Muscle of arm (tissue), 12 donors: Measurements from ENCODE around the gene NCAN. TPM values are rescaled to one million over a fixed set of nuclear protein-coding genes. Genes with fewer than 3 reads are reported as not detected.
"Not testable (repeated sequence)": the region's sequence is repeated elsewhere in the genome, so short reads cannot be mapped to it uniquely, and the experiment has no call there.

Experiments
- DNase-seq: peaks from one replicate; pipeline ENCODE4 v3.0.0-alpha.2; 2013
- polyA plus RNA-seq, 12 donors: library from polyadenylated mRNA; unstranded; fragments of 120-200 nt; gene quantifications; one replicate each; pipeline ENCODE4 v1.2.1, GENCODE V29; 2013; ENCODE audit not compliant: insufficient read length in 12 of 12

Gene NCAN
- polyA plus RNA-seq, 12 donors = 0.05 to 1.3 (median 0.16) TPM; not detected in 3

DNA sequence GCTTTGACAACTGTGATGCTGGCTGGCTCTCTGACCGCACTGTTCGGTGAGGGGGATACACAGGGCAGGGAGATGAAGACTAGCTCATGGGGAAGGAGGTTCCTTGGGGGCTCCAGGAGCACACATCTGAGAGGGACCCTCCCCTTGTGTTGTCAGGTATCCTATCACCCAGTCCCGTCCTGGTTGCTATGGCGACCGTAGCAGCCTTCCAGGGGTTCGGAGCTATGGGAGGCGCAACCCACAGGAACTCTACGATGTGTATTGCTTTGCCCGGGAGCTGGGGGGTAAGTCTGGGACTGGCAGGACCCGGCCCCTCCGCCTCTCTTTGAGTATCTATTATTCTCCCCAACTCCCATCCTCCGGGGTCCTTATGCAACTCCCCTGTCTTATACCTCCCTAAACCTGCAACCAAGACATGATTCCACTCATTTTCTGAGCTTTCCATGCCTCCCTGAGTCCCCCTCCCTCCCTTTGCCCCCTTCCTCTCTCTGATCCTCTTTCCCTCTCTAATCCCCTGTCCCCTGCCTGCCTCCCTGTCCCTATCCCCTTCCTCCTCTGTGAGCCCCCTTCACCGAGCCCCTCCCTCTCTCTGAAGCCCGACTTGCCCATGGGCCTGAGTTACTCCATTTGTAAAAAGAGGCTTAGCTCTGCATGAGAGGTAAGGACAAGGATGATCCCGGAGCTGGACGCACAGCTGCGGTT is 12.5 kb downstream of the NCAN start:
- DNase-seq = no peak

DNA sequence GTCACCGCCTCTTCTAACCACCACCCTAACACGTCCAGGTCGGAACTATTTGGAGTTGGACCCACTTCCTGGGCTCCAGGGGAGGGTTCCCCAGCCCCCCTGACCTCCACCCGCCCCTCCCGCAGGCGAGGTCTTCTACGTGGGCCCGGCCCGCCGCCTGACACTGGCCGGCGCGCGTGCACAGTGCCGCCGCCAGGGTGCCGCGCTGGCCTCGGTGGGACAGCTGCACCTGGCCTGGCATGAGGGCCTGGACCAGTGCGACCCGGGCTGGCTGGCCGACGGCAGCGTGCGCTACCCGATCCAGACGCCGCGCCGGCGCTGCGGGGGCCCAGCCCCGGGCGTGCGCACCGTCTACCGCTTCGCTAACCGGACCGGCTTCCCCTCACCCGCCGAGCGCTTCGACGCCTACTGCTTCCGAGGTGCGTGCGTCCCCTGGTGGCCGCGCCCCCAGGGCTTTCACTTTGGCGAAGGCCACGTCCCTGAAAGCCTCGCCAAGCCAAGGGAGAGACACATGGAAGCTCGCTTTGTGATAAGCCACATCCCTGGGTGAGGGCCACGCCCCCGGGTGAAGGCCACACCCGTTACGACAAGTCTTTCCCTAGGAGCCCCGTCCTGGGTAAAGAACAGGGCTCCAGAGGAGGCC is 13.2 kb downstream of the NCAN start:
- DNase-seq = peak; percentile 19

DNA sequence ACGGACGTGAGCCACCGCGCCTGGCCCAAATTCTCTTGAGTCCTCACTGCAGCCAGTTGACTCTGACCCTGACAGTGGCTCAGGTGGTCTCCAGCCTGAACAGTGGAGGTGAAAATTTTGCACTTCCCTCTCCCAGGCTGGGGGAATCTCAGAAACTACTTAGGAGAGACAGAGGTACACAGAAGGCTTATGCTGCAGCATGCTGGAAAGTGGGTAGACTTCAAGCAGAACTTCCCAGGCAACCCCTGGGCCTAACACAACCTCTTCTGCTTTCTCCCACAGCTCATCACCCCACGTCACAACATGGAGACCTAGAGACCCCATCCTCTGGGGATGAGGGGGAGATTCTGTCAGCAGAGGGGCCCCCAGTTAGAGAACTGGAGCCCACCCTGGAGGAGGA is 14.4 kb downstream of the NCAN start:
- no peak for DNase-seq

DNA sequence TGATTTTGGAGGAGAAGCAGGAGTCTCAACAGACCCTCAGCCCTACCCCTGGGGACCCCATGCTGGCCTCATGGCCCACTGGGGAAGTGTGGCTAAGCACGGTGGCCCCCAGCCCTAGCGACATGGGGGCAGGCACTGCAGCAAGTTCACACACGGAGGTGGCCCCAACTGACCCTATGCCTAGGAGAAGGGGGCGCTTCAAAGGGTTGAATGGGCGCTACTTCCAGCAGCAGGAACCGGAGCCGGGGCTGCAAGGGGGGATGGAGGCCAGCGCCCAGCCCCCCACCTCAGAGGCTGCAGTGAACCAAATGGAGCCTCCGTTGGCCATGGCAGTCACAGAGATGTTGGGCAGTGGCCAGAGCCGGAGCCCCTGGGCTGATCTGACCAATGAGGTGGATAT is 14.9 kb downstream of the NCAN start:
- DNase-seq = no peak

DNA sequence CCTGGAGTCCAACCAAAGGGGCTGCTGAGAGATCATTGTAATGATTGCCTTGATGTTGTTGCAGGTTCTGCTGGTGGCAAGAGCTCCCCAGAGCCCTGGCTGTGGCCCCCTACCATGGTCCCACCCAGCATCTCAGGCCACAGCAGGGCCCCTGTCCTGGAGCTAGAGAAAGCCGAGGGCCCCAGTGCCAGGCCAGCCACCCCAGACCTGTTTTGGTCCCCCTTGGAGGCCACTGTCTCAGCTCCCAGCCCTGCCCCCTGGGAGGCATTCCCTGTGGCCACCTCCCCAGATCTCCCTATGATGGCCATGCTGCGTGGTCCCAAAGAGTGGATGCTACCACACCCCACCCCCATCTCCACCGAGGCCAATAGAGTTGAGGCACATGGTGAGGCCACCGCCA is 15.5 kb downstream of the NCAN start:
- DNase-seq = no peak

DNA sequence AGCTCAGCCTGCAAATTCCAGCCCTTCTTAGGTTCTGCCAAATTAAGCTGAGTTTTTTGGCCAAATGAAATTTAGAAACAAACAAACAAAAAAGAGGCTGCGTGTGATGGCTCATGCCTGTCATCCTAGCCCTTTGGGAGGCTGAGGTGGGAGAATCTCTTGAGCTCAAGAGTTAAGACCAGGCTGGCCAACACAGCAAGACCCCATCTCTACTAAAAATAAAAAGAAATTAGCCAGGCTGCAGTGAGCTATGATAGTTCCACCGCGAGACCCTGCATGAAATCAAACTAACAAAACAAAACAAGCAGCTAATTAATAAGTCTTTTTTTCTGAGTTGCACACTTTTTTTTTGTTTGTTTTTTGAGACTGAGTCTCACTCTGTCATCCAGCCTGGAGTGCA is 17.9 kb downstream of the NCAN start:
- DNase-seq = no peak

DNA sequence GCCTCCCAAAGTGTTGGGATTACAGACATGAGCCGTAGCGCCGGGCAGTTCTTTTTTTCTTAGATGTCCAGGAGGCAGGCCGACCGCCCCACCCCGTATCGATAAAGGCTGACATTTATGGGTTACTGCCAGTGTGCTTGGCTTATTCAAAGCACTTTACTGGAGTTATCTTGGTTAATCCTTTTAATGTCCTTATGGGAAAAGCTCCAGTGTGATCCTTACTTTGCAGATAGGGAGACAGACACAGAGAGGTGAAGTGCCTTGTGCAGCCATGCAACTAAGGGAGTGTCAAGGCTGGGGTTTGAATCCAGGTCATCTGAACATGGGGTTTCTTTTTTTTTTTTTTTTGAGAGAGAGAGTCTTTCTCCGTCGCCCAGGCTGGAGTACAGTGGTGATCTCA is 19.2 kb downstream of the NCAN start:
- no peak for DNase-seq

DNA sequence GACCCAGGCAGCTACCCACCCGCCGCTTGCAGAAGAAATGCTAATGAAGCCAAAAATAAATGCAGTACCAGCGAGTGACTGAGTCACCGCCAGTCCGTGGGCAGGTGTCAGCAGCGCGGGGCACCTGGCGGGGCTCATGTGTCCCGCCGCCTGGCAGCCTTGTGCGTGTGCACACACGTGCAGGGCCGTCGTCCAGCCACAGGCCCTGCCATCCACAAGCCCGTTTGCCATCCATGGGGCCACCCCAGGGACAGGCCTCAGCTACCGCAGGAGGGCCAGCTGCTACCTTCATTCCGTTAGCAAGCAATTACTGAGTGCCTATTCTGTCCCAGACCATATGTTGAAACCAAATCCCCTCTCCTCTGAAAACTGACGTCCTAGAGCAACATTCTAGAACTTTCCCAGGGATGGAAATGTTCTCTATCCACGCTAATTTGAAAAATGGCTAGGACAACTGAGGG is 20.5 kb downstream of the NCAN start:
- DNase-seq = no peak

DNA sequence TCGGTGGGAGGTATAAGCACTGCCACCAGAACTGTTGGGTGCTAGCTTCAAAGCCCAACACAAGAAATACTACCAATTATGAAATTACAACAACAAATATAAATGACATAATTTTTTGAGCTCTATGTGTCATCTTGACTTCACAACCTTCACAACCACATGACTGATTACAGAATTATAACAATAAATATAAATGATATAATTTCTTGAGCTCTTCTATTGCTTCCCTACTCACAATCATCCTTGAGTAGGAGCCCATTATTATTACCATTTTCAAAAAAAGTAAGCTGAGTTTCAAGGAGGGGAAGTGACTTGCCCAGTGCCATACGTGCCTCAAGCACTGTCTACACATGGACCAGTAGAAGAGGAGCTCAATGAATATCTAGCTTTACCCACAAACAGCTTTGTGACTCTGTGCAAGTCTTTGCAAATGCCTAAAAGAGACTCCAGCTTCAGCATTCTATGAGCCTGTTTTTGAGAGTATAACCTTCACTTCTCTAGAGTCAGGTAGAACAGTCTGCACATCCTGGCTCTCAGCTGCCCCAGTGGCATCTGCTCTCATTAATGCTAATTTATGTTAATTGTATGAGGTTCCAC is 22.6 kb downstream of the NCAN start:
- DNase-seq = no peak

DNA sequence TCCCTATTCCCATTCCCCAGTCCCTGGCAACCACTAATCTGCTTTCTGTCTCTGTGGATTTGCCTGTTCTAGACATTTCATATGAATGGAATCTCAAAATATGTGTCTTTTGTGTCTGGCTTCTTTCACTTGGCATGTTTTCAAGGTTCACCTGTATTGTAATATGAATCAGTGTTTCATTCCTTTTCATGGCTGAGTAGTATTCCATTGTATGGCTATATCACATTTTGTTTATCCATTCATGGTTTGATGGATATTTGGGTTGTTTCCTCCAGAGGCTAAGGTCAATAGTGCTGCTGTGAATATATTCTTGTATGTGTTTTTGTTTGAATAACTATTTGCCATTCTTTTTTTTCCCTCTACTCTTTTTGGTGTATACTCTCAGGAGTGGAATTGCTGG is 24.4 kb downstream of the NCAN start:
- DNase-seq = no peak

DNA sequence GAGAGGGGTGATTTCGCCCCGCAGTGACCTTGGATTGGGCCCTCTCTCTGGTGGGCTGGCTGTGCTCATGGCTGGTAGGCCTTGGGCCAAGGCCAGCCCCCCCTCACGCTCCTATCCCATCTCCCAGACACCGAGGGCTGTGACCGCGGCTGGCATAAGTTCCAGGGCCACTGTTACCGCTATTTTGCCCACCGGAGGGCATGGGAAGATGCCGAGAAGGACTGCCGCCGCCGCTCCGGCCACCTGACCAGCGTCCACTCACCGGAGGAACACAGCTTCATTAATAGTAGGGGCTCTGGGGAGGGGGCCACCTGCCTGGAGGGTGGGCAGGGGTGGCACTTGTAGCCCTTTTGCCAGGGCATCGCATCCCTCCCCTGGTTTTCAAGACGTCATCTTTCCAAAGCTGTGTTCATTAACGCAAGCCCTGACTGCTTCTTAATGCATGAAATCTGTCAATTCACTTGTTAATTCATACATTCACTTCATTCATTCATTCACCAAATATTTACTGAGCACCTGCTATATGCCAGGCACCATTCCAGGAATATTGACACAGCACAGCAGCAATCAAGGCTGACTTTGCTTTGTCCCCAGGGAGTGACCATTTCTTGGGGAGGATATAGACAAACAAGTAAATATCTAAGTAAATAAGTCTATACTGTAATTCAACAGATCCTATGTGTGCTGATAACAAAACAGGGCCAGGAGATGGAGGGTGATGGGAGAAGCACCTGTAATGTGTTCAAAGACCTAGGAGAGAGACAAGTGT is 26.6 kb downstream of the NCAN start:
- DNase-seq = no peak

DNA sequence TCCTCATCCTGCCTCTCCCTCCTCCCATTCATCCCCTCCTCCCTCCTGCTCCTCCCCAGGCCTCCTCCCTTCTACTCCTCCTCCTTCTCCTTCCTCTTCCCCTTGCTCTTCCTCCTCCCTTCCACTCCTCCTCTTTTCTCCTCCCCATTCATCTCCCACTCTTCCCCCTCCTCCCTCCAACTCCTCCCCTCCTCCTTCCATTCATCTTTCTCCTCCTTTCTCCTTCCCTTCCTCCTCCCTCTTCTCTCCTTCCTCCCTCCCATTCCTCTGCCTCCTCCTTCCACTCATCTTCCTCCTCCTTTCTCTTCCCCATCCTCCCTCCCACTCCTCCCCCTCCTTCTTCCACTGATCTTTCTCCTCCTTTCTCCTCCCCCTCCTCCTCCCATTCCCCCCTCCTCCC is 27.9 kb downstream of the NCAN start:
- no peak for DNase-seq

DNA sequence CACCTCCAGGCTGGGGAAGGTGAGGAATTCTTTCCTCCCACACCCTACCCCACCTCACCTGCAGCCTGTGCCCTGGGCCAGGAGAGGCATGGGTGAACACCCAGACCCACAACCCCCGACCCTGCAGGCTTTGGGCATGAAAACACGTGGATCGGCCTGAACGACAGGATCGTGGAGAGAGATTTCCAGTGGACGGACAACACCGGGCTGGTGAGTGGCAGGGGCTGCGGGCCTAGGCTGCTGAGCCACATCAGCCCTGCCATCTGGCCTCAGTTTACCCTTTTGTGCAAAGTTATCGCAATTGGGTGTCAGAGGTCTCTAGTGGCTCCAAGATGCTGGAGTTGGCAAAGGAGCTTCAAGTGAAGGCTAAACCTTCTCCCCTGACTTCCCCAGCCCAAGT is 28.7 kb downstream of the NCAN start:
- DNase-seq = no peak

DNA sequence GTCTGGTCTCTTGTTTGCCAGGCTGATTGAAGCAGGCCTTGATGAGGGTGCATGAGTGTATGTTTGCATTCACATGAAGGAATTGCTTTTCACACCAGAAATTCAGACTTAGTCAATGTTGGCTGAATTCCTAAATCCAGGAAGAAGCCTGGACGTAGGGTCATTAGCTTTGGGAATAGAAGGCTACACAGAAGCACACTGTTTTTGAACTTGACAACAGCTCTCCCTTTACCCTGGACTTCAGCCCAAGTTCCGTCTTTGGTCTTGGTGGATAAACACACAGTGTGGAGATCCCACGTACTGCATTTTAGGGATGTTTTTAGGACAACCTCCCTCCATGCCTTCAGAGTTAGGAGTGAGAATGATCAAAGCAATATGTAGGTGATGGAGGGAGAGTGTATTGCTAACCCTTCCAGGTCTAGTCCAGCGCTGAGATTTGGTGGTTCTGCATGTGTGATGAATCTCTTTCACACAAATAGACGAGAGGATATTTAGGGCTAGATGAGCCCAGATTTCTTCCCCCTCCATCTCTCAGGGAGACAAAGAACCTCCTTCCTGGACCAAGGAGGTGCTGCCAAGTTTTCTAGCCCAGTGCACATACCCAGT is 38.5 kb downstream of the NCAN start:
- no peak for DNase-seq

DNA sequence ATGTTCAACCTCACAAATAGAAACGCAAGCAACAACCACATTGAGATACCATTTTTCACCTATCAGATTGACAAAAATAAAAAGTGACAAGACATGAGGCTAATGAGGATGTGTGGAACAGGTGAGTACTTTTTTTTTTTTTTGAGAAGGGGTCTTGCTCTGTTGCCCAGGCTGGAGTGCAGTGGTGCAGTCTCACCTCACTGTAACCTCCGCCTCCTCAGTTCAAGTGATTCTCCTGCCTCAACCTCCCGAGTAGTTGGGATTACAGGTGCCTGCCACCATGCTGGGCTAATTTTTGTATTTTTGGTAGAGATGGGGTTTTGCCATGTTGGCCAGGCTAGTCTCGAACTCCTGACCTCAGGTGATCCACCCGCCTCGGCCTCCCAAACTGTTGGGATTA is 41.7 kb downstream of the NCAN start:
- not testable (repeated sequence) for DNase-seq

DNA sequence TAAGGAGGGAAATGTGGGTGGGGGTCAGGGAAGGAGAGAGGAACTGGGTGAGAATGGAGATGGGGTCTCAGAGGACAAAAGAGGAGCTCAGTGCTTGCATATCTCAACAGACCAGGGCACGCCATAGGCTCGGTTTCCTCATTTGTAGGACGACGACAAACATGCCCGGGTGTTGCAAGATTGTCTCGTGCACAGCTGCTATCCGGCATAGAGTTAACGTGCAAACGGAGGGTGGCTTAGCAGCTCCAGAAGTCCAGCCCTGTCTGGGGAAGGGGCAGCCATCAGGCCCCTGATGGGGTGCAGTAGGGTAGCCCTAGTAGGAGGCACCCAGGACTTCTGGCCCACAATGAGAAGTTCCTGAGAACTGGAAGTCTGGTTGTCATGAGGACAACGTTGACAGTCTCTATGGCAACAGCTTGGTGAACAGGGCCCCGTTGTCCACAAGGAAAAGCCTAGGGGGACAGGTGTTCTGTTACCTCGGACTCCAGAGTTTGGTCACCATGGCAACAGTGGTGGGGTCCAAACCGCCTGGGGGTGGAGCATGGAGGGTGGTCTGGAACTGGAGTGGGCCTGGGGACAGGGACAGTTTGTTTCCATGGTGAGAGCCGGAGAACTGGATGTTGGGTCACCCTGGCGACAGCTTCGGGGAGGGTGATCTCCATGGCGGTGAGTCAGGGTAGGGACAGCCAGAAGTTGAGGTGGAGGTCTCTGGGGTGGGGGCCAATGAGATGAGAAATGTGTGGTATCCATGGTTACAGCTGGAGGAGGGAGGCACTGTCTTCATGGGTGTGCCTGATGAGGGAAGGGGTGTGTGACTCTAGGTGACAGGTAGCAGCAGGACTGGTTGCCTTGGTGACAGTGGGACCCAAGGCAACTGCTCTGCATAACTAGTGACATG is 44.6 kb downstream of the NCAN start:
- no peak for DNase-seq

DNA sequence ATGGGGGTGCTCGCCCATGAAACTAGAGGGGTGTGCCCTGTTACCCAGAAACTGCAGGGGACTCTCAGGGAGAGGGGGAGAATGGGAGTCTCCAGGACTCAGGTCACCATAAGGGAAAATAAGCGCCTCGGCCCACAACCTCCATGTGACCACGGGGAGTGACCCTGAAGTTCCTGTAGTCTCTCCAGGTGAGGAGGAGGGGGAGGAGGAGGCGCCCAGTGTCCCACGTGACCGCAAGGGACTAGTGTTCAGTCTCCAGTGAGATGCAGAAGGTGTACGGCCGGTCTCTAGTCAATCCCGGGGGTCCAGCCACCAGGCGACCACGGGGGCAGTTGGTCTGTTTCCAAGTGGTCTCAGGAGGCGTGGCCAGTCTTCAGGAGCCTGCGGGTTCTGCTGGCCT is 45.4 kb downstream of the NCAN start:
- DNase-seq = no peak

DNA sequence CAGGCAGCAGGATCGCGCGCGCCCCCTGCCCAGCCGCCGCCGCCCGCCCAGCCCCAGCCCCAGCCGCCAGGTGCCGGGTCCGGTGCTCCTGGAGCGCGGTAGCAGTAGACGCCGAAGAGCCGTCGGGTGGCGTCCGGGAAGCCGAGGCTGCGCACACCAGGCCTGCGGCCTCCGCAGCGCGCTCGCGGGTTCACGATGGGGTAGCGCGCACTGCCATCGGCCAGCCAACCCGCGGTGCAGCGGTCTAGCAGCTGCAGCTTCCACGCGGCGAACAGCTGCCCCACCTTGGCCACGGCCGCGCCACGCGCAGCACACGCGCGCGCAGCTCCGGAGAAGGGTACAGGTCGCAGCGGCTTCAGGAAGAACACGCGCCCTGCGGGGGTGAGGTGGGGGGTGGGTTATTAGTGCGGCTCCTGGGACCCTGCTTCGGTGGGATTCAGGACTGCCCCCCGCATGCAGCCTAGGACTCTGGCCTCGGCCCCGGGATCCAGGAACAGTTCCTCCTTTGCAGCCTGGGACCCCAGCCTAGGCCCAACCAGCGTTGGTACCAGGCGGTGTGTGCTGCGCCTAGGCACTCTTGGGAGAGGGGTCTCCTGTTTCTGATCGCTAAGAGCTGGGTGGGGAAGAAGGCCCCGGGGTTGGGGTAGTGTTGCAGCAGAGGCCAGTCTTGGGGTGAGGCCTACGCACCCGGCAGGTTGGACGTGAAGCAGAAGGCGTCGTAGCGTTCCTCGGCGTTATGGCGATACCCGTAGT is 46.3 kb downstream of the NCAN start:
- DNase-seq = no peak

DNA sequence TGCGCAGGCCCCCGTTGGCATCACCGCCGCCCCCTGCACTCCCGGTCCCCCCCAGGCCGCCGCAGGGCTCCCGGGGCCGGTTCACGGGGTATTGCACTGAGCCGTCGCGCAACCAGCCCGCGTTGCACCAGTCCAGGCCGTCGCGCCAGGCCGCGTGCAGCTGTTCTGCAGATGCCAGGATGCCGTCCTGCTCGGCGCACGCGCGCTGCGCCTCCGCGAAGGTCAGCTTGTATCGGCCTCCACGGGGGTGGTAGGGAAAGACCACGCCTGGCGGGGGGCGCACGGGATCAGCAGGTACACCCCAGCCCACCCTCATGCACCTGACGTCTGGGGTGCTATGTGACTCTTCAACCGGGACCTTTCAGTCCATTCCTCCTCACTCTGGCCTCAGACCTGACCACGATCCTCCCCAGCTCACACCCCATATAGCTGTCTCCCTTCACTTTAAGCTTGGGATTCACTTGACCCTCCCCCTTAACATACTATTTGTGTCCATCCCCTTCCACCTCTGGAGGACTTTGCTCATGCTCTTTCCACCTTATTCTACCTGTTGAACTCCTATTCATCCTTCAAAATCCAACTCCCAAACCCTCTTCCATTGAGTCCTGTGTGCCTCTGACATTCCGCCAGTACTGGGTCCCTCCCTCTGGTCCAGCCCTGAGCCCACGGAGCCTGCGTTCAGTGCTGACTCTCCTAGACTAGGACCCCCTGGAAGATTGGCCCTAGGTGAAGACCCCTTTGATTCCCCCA is 47.0 kb downstream of the NCAN start:
- no peak for DNase-seq

DNA sequence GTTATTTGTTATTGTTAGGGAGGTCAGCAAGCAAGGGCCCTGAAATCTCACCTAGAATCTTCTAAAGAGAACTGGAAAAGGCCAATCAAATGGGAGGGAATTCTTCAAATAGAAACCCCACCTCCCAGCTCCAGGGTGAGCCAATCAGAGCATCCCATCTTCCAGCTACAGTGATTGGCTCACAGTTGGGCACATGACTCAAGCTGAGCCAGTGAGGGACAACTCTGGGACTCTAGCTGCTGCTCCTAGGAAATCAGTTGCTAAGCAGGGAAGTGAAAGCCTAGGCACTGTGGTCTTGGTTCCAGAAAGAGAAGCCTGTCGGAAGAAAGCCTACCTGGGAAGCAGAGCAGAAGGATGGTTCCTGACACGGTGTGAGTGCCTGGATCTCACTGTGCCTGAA is 48.0 kb downstream of the NCAN start:
- DNase-seq = no peak
